ENCODE measurements around the gene GXYLT2.
A peak's percentile ranks its signal among the peaks of the same experiment; 100 is the strongest.

The GXYLT2 gene

DNA sequence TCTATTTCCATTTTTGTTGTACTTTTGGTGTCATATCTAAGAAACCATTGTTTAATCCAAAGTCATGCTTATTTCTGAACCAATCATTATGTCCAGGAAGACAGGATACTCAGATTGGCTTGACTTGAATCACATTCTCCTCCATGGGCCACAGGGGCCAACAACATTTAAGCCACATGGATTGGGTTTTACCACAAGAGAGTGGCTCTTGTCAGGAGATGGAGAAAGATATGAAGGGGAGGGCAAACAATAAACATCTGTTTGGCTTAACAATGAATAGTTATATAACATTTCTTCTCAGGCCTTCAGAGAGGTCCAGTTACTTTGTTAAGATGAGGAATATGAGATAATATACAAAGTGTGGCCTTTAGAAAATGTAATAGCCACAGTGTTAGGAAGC, 44.6 kb downstream of the GXYLT2 start:
- no peak for DNase-seq (ENCODE audit: low spot score)

DNA sequence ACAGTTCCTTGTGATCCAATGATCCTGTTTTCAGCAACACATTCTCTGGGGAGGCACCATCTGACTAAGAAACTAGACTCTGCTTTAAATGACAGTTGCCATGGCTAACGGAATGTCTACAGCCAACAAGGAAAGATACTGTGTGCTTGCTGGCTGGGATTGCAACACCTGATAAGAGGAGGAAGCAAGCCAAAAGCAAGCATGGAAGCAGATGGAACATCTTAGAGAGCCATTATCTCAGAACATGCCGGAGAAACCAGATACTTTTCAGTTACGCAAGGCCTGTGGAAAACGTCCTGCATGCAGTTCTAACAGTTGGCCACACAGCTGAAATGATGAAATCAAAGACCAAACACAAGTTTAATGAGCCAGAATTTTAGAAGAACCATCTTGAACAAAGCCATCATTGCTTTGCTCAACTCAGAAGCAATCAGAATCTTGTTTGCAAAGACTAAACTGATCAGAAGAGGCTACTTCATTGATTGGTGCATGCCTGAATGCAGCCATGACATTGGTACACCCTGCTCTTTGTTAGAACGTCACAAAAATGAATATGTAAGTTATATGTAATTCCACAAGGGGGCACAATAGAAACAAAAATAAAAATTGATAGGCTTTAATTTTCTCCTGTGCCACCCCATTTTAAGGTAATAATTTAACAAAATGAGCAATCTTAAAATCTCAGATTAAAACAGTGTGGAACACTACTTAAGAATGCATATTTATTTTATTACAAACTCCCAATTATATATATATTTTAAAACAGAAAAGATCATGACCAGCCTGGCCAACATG, 50.8 kb downstream of the GXYLT2 start:
- peak; percentile 55 for DNase-seq (ENCODE audit: low spot score)

DNA sequence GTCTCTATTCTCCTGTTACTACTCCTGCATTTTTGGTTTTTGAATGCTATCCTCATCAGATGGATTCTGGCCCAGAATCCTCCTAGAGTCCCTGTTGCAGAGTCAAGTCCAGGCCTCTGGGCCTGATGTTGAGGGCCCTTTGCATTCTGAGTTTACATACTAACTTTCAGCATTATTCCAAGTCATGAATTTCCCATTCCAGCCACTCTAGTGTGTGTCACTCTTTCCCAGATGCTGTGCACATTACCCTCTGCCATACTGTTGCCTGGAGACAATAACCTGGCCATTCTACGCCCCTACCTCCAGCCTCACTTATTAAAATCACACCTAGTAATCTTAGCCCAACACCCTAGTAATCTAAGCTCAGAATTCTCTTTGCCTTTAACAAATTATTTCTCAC, 53.4 kb downstream of the GXYLT2 start:
- DNase-seq (ENCODE audit: low spot score) = no peak

DNA sequence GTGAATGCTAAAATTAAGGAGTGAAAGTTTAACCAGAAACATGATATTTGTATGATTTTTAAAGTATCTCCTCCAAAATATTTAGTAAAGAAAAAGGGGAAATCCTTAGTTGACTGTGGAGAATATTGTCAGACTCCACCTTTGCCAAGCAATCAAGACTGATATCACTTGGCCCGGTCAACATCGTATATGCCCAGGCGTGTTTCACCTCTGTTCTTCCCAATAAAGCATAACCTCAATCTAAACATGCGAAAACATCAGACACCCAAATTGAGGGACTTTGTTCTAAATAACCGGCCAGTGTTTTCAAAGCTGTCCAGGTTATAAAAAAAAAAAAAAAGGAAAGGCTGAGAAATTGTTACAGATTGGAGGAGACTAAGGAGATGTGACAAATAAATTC, 54.6 kb downstream of the GXYLT2 start:
- no peak for DNase-seq (ENCODE audit: low spot score)

DNA sequence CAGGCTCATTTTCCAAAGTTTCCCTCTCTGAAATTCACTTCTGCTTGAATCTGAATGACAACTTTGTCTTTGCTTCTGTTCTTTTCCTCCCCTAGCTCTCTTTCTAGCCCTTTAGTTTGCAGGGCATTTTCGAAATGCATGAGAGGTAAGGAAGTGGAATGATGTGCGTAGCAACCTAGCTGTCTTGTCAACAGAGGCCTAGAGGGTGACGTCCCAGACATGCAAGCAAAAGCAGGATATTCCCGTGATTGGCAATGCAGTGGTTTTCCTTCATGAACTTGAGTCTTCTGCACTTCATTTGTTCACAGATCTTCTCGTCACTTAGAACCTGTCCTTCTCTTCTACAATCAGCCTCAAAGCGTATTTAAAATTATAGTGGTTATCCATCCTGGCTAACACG, 56.9 kb downstream of the GXYLT2 start:
- no peak for DNase-seq (ENCODE audit: low spot score)

DNA sequence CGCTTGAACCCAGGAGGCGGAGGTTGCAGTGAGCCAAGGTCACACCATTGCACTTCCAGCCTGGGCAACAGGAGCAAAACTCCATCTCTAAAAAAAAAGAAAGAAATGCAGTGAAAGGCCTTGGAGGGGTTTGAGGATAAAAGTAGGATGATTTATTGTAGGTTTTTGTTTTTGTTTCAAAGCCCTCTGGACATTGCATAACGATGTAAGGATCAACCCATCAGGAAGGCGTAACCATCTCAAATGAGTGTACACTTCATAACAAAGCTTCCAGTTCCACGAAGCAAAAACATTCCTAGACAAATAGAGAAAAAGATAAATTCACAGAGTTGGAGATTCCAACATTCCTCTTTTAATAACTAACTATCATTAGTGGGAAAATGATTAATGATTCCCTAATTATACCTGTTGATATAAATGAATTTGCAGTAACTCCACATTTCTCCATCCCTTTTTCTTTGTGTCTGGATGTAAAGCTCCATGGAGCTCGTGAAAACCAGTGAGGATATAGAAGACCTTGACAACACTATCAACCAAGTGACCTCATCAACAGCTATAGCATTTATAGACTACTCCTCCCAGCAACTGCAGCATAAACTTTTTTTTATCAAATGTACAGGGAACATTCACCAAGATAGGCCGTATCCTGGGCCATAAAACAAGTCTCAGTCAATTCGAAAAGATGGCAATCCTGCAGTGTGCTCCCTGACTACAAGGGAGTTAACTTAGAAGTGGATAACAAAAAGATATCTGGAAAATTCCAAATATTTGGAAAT, 60.1 kb downstream of the GXYLT2 start:
- no peak for DNase-seq (ENCODE audit: low spot score)

DNA sequence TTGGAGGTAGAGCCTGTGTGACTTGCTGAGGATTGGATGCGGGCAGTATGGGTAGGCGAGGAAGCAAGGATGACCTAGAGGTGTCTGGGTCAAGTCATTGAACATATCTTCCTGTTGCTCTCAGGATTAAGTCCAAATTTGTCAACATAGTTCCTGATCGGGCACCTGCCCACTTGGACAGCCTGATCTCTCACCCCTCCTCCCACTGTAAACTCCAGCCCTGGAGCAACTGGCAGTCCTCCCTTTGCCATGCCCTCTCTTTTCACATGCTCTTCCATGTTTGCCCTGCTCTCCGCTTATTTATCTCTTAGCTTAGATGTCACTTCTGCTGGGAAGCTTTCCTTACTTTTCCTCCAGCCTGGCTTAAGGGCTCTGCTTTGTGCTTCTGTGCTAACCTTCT, 61.2 kb downstream of the GXYLT2 start:
- no peak for DNase-seq (ENCODE audit: low spot score)

DNA sequence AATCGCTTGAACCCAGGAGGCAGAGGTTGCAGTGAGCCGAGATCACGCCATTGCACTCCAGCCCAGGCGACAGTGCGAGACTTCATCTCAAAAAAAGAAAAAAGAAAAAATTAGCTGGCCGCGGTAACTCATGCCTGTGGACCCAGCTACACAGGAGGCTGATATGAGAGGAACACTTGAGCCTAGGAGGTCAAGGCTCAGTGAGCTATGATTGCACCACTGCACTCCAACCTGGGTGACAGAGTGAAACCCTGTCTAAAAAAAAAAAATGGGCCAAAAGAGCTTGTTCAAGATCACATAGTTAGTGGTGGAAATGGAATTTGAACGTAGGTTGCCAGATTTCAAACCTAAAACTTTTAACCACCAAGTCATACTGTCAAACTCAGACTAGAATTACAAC, 62.5 kb downstream of the GXYLT2 start:
- DNase-seq (ENCODE audit: low spot score) = no peak

DNA sequence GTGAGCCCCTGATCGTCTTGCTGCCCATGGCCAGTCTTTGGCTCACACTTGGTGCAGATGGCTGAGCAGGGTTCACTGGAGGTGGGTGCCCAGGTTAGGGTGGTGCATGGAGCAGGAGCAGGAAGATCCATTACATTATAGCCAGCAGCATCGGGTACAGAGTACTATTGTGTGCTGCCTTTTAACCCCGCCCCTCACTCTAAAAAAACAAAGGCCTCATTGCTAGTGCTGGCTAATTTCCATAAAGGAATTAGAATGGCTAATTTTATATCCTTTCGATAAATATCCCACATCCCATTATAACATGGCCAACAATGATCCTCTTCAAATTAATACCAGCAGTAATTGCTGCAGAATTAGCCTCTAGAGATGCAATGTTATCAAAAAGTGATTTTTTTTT, 63.0 kb downstream of the GXYLT2 start:
- no peak for DNase-seq (ENCODE audit: low spot score)

DNA sequence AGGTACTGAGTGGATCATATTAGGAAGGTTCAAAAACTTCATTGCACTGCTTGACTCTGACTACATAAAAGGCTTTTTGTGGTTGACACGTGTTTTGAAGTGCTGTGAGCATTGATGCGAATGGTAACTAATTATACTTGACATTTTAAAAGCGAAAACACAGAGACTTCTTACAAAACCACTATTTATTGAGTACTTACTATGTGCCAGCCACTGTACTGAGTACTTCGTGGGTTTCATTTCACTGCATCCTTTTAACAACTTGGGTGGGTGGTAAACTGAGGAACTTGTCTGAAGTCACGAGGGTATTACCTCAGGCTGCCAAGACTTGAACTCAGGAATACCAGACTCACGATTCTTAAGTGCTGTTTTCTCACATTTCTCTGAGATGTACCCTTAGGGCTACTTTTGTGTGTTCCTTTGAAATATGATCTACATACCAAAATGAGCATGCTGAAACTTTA, 63.4 kb downstream of the GXYLT2 start:
- DNase-seq (ENCODE audit: low spot score) = no peak

DNA sequence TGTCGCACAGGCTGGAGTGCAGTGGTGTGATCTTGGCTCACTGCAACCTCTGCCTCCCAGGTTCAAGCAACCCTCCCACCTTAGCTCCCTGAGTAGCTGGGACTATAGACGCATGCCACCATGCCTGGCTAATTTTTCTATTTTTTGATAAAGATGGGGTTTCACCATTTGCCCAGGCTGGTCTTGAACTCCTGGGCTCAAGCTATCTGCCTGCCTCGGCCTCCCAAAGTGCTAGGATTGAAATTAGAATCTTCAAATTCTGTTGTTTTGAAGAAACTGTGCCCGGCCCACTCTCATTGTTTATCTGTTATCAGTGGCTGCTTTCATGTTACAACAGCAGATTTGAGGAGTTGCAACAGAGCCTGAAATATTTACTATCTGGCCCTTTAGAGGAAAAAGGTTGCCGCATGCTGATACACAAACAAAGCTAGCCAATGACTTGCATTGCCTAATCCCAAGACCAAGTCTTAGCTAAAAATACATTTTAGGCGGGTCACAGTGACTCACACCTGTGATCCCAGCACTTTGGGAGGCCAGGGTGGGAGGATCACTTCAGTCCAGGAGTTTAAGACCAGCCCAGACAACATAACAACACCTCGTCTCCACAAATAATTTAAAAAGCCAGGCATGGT, 65.6 kb downstream of the GXYLT2 start:
- DNase-seq (ENCODE audit: low spot score) = no peak

DNA sequence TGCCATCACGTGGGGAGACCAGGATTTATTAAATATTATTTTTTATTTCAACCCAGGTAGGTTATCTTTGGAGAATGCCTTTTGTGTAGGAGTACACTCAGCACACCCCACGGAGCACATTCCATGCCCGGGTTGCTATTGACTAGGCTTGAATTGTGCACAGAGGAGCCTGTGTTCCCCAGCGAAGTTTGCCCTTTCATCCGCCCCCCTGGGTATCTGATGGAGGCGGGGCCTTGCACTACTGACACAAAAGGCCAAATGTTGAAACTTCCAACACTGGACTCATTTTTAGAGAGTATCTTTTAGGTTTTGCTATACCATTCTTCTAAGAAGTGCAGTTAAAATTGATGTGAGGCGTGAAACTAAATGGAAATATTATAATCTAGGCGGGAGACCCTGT, 69.5 kb downstream of the GXYLT2 start:
- DNase-seq (ENCODE audit: low spot score) = no peak

DNA sequence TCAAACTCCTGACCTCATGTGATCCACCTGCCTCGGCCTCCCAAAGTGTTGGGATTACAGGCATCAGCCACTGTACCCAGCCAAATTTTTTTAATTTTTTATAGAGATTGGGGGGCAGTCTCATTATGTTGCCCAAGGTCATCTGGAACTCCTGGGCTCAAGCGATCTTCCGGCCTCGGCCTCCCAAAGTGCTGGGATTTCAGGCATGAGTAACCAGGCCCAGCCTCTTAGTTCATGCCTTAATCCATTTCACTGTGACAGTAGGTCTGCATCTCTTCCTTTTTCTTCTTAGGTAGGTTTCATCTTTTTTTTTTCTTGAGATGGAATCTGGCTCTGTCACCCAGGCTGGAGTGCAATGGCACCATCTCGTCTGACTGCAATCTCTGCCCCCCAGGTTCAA, 71.5 kb downstream of the GXYLT2 start:
- DNase-seq (ENCODE audit: low spot score) = no peak

DNA sequence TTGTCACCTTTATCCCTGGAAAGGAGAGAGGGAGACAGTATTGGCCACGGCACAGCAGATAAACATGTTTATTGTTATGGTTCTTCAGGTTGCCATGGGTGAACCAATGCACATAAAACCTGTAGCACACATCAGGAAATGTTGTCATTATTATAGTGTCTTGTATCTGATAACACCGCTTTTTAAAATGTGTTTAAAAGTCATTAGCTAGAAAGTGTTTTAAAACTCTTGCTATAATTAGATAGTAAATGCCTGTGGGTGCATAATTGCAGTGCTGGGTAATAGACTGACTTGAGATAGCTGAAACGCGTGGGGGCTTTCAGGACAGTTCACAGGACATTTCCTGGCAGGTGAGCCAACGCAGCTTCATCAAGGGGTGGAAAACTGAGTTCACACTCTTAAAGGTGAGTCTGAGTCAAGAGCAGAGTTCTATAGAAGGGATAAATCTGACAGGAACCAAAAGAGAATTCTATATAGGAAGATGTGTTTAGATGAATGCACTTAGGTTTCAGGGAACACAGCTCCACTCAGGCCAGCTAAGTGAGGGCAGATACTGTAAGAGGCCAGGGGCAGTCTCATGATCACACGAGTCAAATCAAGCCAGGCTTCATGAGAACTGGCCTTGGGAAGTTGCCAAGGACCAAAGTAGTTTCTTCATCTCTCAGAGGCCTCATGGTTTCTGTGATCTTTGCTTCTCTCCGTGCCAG, 73.1 kb downstream of the GXYLT2 start:
- DNase-seq (ENCODE audit: low spot score) = peak; percentile 6

DNA sequence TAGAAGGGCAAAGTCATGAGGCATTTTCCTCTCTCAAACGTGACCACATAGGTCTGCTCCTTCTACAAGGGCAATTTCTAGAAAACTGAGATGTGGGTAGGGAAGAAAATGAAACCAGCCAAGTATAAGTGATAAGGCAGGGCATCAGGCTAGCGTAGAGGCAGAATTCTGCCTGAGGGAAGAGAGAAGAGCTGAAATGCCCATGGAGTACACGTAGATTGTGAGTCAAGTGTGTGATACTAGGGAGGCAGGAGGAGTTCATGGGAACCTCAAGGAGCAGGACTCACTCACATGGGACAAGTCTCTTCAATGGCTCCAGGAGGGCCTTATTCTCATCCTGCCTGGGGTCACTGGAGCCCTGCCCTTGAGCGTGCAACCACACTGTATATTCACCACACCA, 73.9 kb downstream of the GXYLT2 start:
- no peak for DNase-seq (ENCODE audit: low spot score)

DNA sequence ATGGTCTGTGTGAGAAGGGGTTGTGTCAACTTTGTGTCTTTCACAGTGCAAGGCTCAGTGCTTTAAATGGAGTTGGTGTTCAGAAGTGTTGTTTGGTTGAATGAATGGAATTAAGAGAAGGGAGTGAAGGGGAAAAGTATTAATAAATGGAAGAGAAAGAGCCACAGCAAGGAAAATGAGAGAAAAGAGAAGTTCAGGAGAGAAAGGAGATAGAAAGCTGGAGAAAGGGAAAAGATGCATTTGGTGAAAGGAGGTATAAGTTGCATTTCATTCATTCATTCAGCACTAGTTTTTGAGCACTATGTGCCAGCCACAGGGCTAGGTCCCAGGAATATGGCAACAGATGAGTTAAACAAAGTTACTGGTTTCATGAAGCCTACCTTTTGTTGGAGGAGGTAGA, 74.5 kb downstream of the GXYLT2 start:
- DNase-seq (ENCODE audit: low spot score) = no peak

DNA sequence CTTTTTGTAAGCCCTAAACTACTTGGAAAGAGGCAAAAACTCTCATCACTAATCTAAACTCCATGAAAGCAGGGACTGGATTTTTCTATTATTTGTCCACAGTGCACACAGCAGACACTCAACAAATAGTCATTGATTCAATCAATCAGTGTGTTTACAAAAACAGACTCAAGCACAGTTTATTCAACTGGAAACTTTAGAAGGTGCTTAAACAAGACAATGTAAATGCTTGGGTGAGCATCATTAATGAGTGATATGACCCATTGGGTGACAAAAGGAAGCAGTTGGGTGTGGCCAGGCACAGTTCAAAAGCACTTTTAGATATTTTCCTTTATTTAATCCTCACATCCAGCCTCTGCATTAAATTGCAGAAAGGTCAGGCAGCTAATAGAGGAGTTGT, 76.8 kb downstream of the GXYLT2 start:
- DNase-seq (ENCODE audit: low spot score) = peak; percentile 10

DNA sequence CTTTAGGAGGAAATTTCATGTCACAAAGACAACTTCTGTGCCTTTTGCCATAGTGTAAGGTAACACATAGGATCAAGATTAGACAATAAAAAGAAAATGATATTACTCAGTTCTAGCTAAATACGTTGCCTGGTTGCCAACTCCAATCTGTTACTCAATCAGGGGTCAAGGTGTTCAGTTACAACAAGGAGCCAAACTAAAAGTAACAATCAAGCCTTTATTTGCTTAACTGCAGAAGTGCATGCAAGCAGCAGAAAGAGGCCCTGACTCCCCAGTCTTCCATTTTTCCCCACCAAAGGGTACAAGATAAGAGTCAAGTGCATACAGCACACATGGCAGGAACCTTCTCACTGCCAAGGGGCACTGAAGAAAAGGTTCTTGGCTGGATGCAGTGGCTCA, 80.4 kb downstream of the GXYLT2 start:
- DNase-seq (ENCODE audit: low spot score) = no peak

DNA sequence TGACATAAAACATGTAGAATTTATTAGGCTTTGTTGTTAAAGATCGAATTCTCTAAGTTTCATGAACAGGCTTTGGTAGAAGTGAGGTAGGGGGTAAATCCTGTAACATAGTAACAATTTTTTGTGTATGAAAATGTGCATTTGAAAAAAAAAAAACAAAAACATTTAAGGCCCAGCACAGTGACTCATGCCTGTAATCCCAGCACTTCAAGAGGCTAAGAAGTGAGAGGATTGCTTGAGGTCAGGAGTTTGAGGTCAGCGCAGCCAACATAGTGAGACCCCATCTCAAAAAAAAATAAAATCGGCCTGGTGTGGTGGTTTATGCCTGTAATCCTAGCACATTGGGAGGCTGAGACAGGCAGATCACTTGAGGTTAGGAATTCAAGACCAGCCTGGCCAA, 81.9 kb downstream of the GXYLT2 start:
- DNase-seq (ENCODE audit: low spot score) = no peak

DNA sequence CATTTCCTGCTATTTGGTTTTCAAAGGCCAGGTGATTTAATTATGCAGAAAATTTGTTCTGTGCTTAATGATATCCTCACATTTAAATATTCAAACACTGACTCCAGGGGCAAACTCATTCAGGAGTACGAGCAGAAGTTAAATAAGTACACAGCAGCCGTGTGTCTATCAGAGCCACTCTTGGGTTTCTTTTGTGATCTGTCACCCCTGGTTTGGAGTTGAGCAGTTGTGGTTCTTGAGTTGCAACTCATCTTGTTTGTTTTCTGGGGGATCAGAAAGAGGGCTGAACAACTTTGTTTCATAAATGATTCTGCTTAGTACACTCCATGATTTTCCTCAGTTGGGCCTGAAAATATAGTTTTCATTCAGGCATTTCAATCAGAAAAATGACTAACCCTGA, 83.1 kb downstream of the GXYLT2 start:
- no peak for DNase-seq (ENCODE audit: low spot score)

DNA sequence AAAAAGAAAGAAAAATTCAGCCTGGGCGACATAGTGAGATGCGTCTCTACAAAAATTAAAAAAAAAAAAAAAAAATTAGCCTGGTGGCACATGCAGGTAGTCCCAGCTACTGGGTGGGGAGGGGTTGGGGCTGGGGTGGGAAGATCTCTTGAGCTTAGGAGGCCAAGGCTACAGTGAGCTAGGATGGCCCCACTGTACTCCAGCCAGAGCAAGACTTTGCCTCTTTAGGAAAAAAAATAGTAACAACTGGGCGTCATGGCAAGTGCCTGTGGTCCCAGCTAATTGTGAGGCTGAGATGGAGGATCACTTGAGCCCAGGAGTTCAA, 84.8 kb downstream of the GXYLT2 start:
- DNase-seq (ENCODE audit: low spot score) = no peak

DNA sequence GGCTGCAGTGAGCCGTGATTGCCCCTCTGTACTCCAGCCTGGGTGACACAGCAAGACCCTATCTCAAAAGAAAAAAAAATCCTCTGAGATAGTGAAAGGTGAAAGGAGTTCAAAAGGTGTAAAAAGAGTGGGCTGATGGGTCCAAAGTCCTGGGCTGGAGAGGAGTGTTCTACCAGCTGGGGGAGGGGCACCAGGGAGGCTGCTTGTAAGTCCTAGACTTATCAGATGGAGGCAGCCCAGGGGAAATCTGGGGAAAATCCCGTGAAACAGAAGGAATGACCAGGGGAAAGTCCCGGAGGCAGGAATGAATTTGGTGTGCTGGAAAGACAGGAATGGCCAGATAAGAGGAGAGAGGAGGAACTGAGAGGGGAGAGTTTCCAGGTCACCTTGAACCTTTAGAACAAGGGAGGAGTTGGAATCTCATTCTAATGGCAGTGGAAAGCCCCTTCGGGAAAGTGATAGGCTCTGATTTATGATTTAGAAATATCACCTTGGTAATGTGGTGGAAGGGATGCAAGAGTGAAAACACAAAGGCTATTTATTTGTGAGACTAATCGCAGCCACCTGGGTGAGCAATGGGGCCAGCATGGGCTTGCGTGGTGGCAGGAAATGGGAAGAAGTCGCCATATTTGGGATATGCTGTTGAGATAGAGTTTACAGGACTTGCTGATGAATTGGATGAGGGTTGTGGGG, 85.3 kb downstream of the GXYLT2 start:
- peak; percentile 77 for DNase-seq (ENCODE audit: low spot score)

Measured in kidney tubule cell (primary cell).